Neutrophil (primary cell): ENCODE measurements around the gene SENP3.
A peak's percentile ranks its signal among the peaks of the same experiment; 100 is the strongest.

Experiments used
- H3K27ac ChIP-seq: fragments of 200-600 bp; sonication (generic); 2 replicates; pipeline ENCODE4 v1.5.1; 2016; ENCODE audit warnings: mild to moderate bottlenecking, moderate library complexity
- H3K27me3 ChIP-seq: fragments of 200-600 bp; sonication (generic); 2 replicates; pipeline ENCODE4 v1.6.0; 2016; ENCODE audit warnings: mild to moderate bottlenecking
- H3K36me3 ChIP-seq: fragments of 200-600 bp; sonication (generic); 2 replicates; pipeline ENCODE4 v1.5.1; 2017
- H3K4me1 ChIP-seq, 2 experiments: fragments of 200-600 bp in 1 of 2; sonication (generic) in 1 of 2; 1 replicate in 1 of 2; 2 replicates in 1 of 2; pipeline versions ENCODE4 v1.5.1 to v1.6.1; 2013 to 2016; ENCODE audit warnings: low read depth in 1 of 2, low read length in 1 of 2, mild to moderate bottlenecking in 1 of 2, moderate library complexity in 1 of 2; ENCODE audit not compliant: control insufficient read depth in 1 of 2, insufficient read depth in 1 of 2
- H3K4me3 ChIP-seq, 2 experiments: fragments of 200-600 bp in 1 of 2; sonication (generic) in 1 of 2; 1 replicate in 1 of 2; 2 replicates in 1 of 2; pipeline ENCODE4 v1.5.1; 2013 to 2016; ENCODE audit warnings: low read depth in 1 of 2, low read length in 1 of 2, mild to moderate bottlenecking in 1 of 2, moderate library complexity in 1 of 2
- H3K9me3 ChIP-seq: fragments of 200-600 bp; sonication (generic); 2 replicates; pipeline ENCODE4 v1.5.1; 2016
- CTCF ChIP-seq: fragments of 200-600 bp; sonication (generic); IDR thresholded peaks from 2 replicates; pipeline ENCODE4 v1.5.1; 2016; ENCODE audit warnings: antibody characterized with exemption

SENP3 gene

GRCh38 chr17:7560172-7561027, 1.3 kb upstream of the SENP3 start:
- no peaks in the 10 kb centered on the region for H3K9me3 ChIP-seq
- H3K27ac ChIP-seq, result peak overlapping the region; percentile 92
- no peaks in the 10 kb centered on the region for H3K27me3 ChIP-seq
- peak overlapping the region; percentile 80 to 88 for H3K4me3 ChIP-seq
- TF ChIP-seq CTCF, result peak; percentile 79
- peaks cover 55 to 61% of the 10 kb centered on the region in 2 experiments for H3K4me1 ChIP-seq
- H3K36me3 ChIP-seq, result peaks cover 31% of the 10 kb centered on the region

GRCh38 chr17:7561028-7561575, 617 bp upstream of the SENP3 start:
- Histone ChIP-seq H3K9me3 (no peaks in the 10 kb centered on the region), H3K36me3 (peaks cover 34% of the 10 kb centered on the region), H3K27me3 (no peaks in the 10 kb centered on the region), H3K4me1 (peaks cover 55 to 61% of the 10 kb centered on the region in 2 experiments), H3K27ac (peak overlapping the region; percentile 92), H3K4me3 (peak overlapping the region; percentile 67 to 88)
- peak; percentile 91 for TF ChIP-seq CTCF

GRCh38 chr17:7562208-7562605, 488 bp downstream of the SENP3 start:
- Histone ChIP-seq H3K36me3 (peaks cover 39% of the 10 kb centered on the region), H3K4me3 (peak overlapping the region; percentile 67 to 88), H3K27me3 (no peaks in the 10 kb centered on the region), H3K4me1 (peaks cover 54 to 57% of the 10 kb centered on the region in 2 experiments), H3K9me3 (no peaks in the 10 kb centered on the region), H3K27ac (peak overlapping the region; percentile 92)
- TF ChIP-seq CTCF, result no peak

GRCh38 chr17:7563115-7563869, 1.6 kb downstream of the SENP3 start:
- Histone ChIP-seq H3K9me3 (no peaks in the 10 kb centered on the region), H3K27me3 (no peaks in the 10 kb centered on the region), H3K36me3 (peaks cover 44% of the 10 kb centered on the region), H3K27ac (no peak overlapping the region), H3K4me3 (no peak overlapping the region), H3K4me1 (peaks cover 43 to 46% of the 10 kb centered on the region in 2 experiments)
- TF ChIP-seq CTCF, result no peak

GRCh38 chr17:7569571-7569970, 7.9 kb downstream of the SENP3 start:
- Histone ChIP-seq H3K36me3 (peaks cover 39% of the 10 kb centered on the region), H3K27me3 (no peaks in the 10 kb centered on the region), H3K4me3 (no peak overlapping the region), H3K27ac (peak overlapping the region; percentile 9), H3K9me3 (no peaks in the 10 kb centered on the region), H3K4me1 (peaks cover 21 to 23% of the 10 kb centered on the region in 2 experiments)
- TF ChIP-seq CTCF, result no peak
